AML-193 (cell line): ENCODE data around the gene HDAC6.
"Not testable (repeated sequence)": the region's sequence is repeated elsewhere in the genome, so short reads cannot be mapped to it uniquely, and the experiment has no call there.

Experiments
- DNase-seq, 2 experiments: peaks; one replicate each; lab custom pipeline; 2025; lab: John Stamatoyannopoulos, UW

Gene HDAC6

GRCh38 chrX:48789366-48790220, 12.3 kb upstream of the HDAC6 start:
- DNase-seq = no peak

GRCh38 chrX:48790477-48790876, 11.4 kb upstream of the HDAC6 start:
- no peak for DNase-seq

- no peak for DNase-seq
These were observed 10.6 kb upstream of the HDAC6 start for GRCh38 chrX:48791063-48791820.

GRCh38 chrX:48792219-48792618, 9.6 kb upstream of the HDAC6 start:
- DNase-seq = no peak

- DNase-seq = no peak
These were observed 7.9 kb upstream of the HDAC6 start for GRCh38 chrX:48793935-48794334.

- DNase-seq = no peak
These were observed 7.4 kb upstream of the HDAC6 start for GRCh38 chrX:48794340-48794910.

- no peak for DNase-seq
These were observed 6.9 kb upstream of the HDAC6 start for GRCh38 chrX:48794911-48795515.

- DNase-seq = no peak
These were observed 3.5 kb upstream of the HDAC6 start for GRCh38 chrX:48798318-48798717.

- no peak for DNase-seq
These were observed 1.1 kb upstream of the HDAC6 start for GRCh38 chrX:48800574-48801279.

GRCh38 chrX:48802089-48802904, 430 bp downstream of the HDAC6 start:
- peak; percentile 53 to 59 for DNase-seq

GRCh38 chrX:48802905-48803200, 986 bp downstream of the HDAC6 start:
- DNase-seq = no peak

GRCh38 chrX:48806081-48806480, 4.2 kb downstream of the HDAC6 start:
- DNase-seq = no peak

GRCh38 chrX:48813644-48814043, 11.8 kb downstream of the HDAC6 start:
- no peak for DNase-seq

- no peak for DNase-seq
These were observed 12.9 kb downstream of the HDAC6 start for GRCh38 chrX:48814722-48815121.

GRCh38 chrX:48815266-48815665, 13.4 kb downstream of the HDAC6 start:
- DNase-seq = no peak

GRCh38 chrX:48816014-48816810, 14.3 kb downstream of the HDAC6 start:
- no peak for DNase-seq

- DNase-seq = no peak
These were observed 16.2 kb downstream of the HDAC6 start for GRCh38 chrX:48818098-48818497.

GRCh38 chrX:48818866-48819265, 17.0 kb downstream of the HDAC6 start:
- no peak for DNase-seq

- not testable (repeated sequence) for DNase-seq
These were observed 17.5 kb downstream of the HDAC6 start for GRCh38 chrX:48819394-48819793.

- no peak for DNase-seq
These were observed 21.2 kb downstream of the HDAC6 start for GRCh38 chrX:48823053-48823452.
